Right renal pelvis (tissue), 4 donors: ENCODE measurements around the gene SPAG16. TPM values are rescaled to one million over a fixed set of nuclear protein-coding genes. Genes with fewer than 3 reads are reported as not detected.

Experiments
- DNase-seq, 4 donors: peaks; one replicate each; pipeline ENCODE4 v3.0.0-alpha.2; 2013; ENCODE audit warnings: low read depth in 4 of 4, low spot score in 3 of 4, missing footprints in 1 of 4
- polyA plus RNA-seq, 4 donors: library from polyadenylated mRNA; unstranded; fragments of 120-200 nt; gene quantifications; one replicate each; pipeline ENCODE4 v1.2.1, GENCODE V29; 2013; ENCODE audit not compliant: insufficient read length in 4 of 4

The SPAG16 gene
- polyA plus RNA-seq, 4 donors = 62.9 to 72.8 (median 70.0) TPM

- no peak for DNase-seq
Observed at GRCh38 chr2:213537579-213537978, 253.3 kb downstream of the SPAG16 start.

GRCh38 chr2:213544940-213545339, 260.7 kb downstream of the SPAG16 start:
- no peak for DNase-seq

- no peak for DNase-seq
Observed at GRCh38 chr2:213545481-213545880, 261.2 kb downstream of the SPAG16 start.

GRCh38 chr2:213545964-213546475, 261.8 kb downstream of the SPAG16 start:
- no peak for DNase-seq

- no peak for DNase-seq
Observed at GRCh38 chr2:213551526-213551925, 267.3 kb downstream of the SPAG16 start.

- no peak for DNase-seq
Observed at GRCh38 chr2:213559053-213559452, 274.8 kb downstream of the SPAG16 start.

GRCh38 chr2:213561759-213562158, 277.5 kb downstream of the SPAG16 start:
- no peak for DNase-seq

GRCh38 chr2:213562539-213563180, 278.4 kb downstream of the SPAG16 start:
- no peak for DNase-seq

GRCh38 chr2:213566846-213567245, 282.6 kb downstream of the SPAG16 start:
- DNase-seq = no peak

- no peak for DNase-seq
Observed at GRCh38 chr2:213609570-213610170, 325.4 kb downstream of the SPAG16 start.

GRCh38 chr2:213627054-213627710, 342.9 kb downstream of the SPAG16 start:
- DNase-seq = no peak

GRCh38 chr2:213627835-213628460, 343.7 kb downstream of the SPAG16 start:
- no peak for DNase-seq

GRCh38 chr2:213640738-213641425, 356.6 kb downstream of the SPAG16 start:
- no peak for DNase-seq

GRCh38 chr2:213644926-213645325, 360.7 kb downstream of the SPAG16 start:
- no peak for DNase-seq

GRCh38 chr2:213649176-213649575, 364.9 kb downstream of the SPAG16 start:
- no peak for DNase-seq

GRCh38 chr2:213664817-213665216, 380.6 kb downstream of the SPAG16 start:
- DNase-seq = no peak

GRCh38 chr2:213669657-213670056, 385.4 kb downstream of the SPAG16 start:
- DNase-seq = no peak

- no peak for DNase-seq
Observed at GRCh38 chr2:213678437-213679218, 394.4 kb downstream of the SPAG16 start.

- no peak for DNase-seq
Observed at GRCh38 chr2:213679894-213680293, 395.6 kb downstream of the SPAG16 start.

GRCh38 chr2:213682276-213682675, 398.0 kb downstream of the SPAG16 start:
- DNase-seq = no peak
